Parathyroid adenoma (tissue), 2 donors: ENCODE data around the gene BAIAP2.

Experiments
- H2AFZ ChIP-seq: fragments of 300-600 bp; sonication (generic); one replicate; pipeline ENCODE4 v1.7.0; 2017; ENCODE audit warnings: antibody characterized with exemption, mild to moderate bottlenecking
- H3K27ac ChIP-seq: fragments of 300-600 bp; sonication (generic); one replicate; pipeline ENCODE4 v1.7.0; 2017
- H3K27me3 ChIP-seq: fragments of 300-600 bp; sonication (generic); one replicate; pipeline ENCODE4 v1.7.0; 2017; ENCODE audit warnings: low read length; ENCODE audit not compliant: control insufficient read depth, insufficient read depth
- H3K36me3 ChIP-seq: fragments of 300-600 bp; sonication (generic); one replicate; pipeline ENCODE4 v1.7.0; 2017; ENCODE audit warnings: low read length; ENCODE audit not compliant: control insufficient read depth, insufficient read depth
- H3K4me1 ChIP-seq: fragments of 300-600 bp; sonication (generic); one replicate; pipeline ENCODE4 v1.7.0; 2017; ENCODE audit warnings: control low read depth
- H3K4me2 ChIP-seq: fragments of 300-600 bp; sonication (generic); one replicate; pipeline ENCODE4 v1.7.0; 2017; ENCODE audit warnings: low read length
- H3K4me3 ChIP-seq: fragments of 300-600 bp; sonication (generic); one replicate; pipeline ENCODE4 v1.7.0; 2017; ENCODE audit warnings: low read depth, low read length
- H3K79me2 ChIP-seq: fragments of 300-600 bp; sonication (generic); one replicate; pipeline ENCODE4 v1.7.0; 2017; ENCODE audit warnings: control low read depth
- H3K9ac ChIP-seq: fragments of 300-600 bp; sonication (generic); one replicate; pipeline ENCODE4 v1.7.0; 2017; ENCODE audit warnings: mild to moderate bottlenecking
- H3K9me3 ChIP-seq: fragments of 300-600 bp; sonication (generic); one replicate; pipeline ENCODE4 v1.7.0; 2017; ENCODE audit warnings: low read length; ENCODE audit not compliant: control insufficient read depth
- TF ChIP-seq, protein P1 (sequence below): fragments of 300-600 bp; sonication (generic); IDR thresholded peaks from one replicate; pipeline ENCODE4 v1.7.0; 2017; ENCODE audit warnings: antibody characterized with exemption, mild to moderate bottlenecking
- donor health status: primary hyperparathyroidism.

Gene BAIAP2

DNA sequence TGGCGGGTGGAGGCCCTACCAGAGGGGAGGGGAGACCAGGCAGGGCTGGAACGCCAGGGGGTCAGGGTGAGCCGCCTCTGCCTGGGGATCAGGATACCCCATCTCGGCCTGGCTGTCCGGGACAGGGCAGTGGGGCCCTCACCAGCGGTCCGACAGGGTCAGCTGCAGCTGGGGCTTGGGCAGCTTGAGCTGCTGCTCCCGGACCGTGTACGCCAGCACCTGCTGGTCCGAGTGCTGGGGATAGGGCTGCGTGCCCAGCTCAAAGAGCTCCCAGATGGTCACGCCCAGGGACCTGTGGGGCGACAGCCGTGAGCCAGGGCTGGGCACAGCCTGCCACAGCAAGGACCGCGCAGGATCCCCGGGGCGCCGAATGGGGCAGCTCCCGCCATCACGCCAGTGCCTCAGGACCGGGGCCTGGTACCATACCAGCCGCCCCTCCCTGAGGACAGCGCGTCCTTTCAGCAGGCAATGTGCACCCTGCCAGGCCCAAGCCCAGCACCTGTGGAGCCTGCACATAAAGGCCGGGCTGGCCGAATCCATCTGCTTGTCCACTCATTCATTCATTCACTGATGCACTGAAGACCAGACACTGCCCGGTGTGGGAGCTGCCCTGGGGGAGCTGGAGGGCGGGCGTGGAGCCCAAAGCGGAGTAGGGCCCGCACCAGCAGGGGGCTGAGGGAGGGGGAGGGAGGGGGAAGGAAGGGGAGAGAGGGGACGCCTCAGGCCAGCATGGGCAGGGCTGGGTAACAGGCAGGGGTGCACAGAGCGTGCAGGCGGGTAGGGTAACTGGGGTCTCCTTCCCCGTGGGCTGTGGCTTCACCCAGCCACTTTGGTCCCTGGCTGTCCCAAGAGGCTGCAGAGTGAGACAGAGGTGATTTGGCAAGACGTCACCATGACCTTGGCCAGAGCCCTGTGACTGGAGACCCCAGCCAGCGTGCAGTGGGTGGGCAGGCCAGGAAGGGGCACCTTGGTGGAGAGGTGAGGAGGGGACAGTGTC lies 88.4 kb downstream of the BAIAP2 start:
- Histone ChIP-seq H3K36me3 (no peaks in the 10 kb centered on the region), H3K9ac (no peak overlapping the region), H3K27ac (no peak overlapping the region), H3K4me1 (no peaks in the 10 kb centered on the region), H3K27me3 (no peaks in the 10 kb centered on the region), H3K9me3 (no peaks in the 10 kb centered on the region), H3K4me3 (no peak overlapping the region), H3K4me2 (no peak overlapping the region), H3K79me2 (no peaks in the 10 kb centered on the region), H2AFZ (no peak overlapping the region)
- TF ChIP-seq, protein P1, sequence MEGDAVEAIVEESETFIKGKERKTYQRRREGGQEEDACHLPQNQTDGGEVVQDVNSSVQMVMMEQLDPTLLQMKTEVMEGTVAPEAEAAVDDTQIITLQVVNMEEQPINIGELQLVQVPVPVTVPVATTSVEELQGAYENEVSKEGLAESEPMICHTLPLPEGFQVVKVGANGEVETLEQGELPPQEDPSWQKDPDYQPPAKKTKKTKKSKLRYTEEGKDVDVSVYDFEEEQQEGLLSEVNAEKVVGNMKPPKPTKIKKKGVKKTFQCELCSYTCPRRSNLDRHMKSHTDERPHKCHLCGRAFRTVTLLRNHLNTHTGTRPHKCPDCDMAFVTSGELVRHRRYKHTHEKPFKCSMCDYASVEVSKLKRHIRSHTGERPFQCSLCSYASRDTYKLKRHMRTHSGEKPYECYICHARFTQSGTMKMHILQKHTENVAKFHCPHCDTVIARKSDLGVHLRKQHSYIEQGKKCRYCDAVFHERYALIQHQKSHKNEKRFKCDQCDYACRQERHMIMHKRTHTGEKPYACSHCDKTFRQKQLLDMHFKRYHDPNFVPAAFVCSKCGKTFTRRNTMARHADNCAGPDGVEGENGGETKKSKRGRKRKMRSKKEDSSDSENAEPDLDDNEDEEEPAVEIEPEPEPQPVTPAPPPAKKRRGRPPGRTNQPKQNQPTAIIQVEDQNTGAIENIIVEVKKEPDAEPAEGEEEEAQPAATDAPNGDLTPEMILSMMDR: no peak

DNA sequence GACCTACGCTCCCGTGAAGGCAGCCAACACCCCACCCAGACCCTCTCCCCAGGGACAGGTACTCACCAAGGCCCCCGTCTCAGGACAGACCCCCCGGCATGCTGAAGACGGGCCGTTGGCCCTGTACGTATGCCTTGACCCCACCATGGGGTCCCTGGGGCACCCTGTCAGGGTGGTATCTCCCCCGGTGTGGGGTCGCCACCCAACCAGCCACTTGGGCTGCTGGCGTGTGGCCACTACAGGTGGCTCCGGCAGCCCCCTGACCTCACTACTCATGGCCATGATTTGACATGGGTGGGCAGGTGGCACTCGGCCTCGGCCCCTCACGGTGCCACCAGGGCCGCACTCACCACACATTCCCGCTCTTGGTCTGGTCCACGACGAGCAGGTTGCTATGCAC lies 89.4 kb downstream of the BAIAP2 start:
- H3K9ac ChIP-seq: no peak overlapping the region
- TF ChIP-seq, protein P1: no peak

DNA sequence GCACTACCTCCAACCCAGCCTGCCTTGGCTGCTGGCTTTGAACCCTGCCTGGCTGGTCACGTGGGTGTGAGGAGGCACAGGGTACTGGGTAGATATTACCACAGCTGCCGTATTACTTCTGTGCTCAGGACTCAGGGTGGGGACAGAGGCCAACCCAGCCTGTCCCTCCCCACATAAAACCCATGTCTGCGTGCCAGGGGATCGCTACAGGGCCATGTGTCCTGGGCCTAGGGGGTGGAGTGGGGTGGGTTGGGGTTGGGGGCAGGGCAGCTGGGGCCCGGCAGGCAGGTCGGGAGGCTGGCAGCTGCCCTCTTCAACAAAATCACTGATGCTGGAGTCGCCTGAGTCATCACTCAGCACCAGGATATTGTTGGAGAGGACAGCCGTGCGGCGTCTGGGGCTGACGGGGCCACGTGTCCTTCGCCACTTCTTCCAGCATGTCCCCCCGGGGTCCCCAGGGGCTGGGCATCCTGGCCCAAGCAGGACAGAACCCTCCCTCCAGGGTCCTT lies 90.7 kb downstream of the BAIAP2 start:
- Histone ChIP-seq H3K9ac (no peak overlapping the region), H3K4me1 (no peaks in the 10 kb centered on the region), H3K27me3 (no peaks in the 10 kb centered on the region), H3K36me3 (no peaks in the 10 kb centered on the region), H3K4me2 (no peak overlapping the region), H3K79me2 (no peaks in the 10 kb centered on the region), H3K4me3 (no peak overlapping the region), H2AFZ (no peak overlapping the region), H3K27ac (no peak overlapping the region), H3K9me3 (no peaks in the 10 kb centered on the region)
- TF ChIP-seq, protein P1: no peak

More for the DNA sequence above, 89.4 kb downstream of the BAIAP2 start:
- Histone ChIP-seq H3K4me2 (no peak overlapping the region), H3K4me3 (no peak overlapping the region), H3K27me3 (no peaks in the 10 kb centered on the region), H3K27ac (no peak overlapping the region), H2AFZ (no peak overlapping the region), H3K4me1 (no peaks in the 10 kb centered on the region), H3K79me2 (no peaks in the 10 kb centered on the region), H3K9me3 (no peaks in the 10 kb centered on the region), H3K36me3 (no peaks in the 10 kb centered on the region)

DNA sequence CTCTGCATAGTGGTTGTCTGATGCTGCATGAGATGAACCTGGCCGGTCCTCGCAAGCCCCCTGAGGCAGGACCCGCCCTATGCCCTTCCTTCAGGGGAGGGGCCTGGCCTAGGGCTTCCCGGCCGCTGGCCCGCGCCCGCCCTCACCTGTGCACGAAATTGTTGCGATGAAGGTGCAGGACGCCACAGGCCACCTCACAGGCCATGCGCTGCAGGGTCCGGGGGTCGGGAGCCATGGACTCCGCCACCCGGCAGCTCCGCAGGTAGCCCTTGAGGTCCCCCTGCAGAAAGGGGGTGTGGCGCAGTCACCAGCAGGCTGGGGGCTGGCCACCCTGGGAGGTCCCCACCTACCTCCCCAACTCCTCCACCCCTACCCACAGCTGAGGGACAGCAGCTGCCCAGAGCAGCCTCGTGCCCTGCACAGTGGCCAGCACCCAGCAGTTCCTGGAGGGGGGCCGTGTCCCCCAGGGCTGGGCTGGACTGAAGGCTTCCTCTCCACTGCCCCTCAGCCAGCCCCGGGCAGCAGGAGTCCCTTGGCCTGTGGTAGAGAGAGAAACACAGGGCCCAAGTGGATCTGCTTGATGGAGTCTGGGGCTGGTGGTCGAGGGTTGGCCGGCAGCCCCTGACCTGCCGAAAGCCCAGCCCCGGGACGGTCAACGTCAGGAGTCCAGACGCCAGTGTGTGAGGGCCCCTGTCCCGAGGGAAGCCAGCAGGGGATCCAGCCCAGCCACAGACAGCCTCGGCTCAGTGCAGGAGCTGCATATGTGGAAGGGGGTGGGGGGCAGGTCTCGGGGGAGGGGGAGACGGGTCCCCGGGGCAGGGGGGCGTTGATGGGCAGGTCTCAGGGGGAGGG lies 91.6 kb downstream of the BAIAP2 start:
- Histone ChIP-seq H3K9ac (no peak overlapping the region), H3K27ac (no peak overlapping the region), H3K9me3 (no peaks in the 10 kb centered on the region), H3K4me2 (no peak overlapping the region), H3K36me3 (no peaks in the 10 kb centered on the region), H3K4me1 (no peaks in the 10 kb centered on the region), H3K4me3 (no peak overlapping the region), H2AFZ (no peak overlapping the region), H3K79me2 (no peaks in the 10 kb centered on the region), H3K27me3 (no peaks in the 10 kb centered on the region)
- TF ChIP-seq, protein P1: no peak
